ENCODE measurements around the gene FRMD3. TPM values are rescaled to one million over a fixed set of nuclear protein-coding genes. Genes with fewer than 3 reads are reported as not detected.

The FRMD3 gene
- total RNA-seq, 1 experiment from 2014 or later, result 0.55 TPM

DNA sequence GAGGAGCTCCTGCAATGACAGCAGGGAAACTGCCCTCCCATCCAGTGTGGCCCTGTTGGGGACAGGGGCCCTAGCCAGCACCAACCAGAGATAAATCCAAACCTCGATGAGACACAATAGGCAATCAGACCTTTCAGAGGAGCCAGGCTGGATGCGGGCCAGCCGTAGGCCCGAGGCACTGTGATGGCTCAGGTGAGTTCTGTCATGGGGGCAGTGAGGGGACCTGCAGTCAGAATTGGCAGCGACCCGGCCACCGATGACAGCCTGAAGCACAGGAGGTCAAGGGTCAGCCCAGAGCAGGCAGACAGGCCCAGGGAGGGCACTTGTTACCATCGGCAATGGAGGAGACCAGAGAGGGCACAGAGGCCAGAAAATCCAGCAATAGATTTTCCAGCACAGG, 90.8 kb downstream of the FRMD3 start:
- Histone ChIP-seq H3K79me2 (ENCODE audit: insufficient read depth, low read length) (no peaks in the 10 kb centered on the region), H3K23ac (ENCODE audit: insufficient read length, low read depth, low read length) (no peak overlapping the region), H2BK15ac (ENCODE audit: low read depth, low read length) (no peak overlapping the region), H2BK20ac (ENCODE audit: low read depth, low read length, poor library complexity, severe bottlenecking) (no peak overlapping the region), H4K5ac (ENCODE audit: insufficient read length, low read depth, low read length) (no peak overlapping the region), H3K23me2 (ENCODE audit: insufficient read length, low read depth, low read length, poor library complexity, severe bottlenecking) (no peaks in the 10 kb centered on the region), H3K14ac (ENCODE audit: insufficient read depth, low read length) (no peak overlapping the region), H3K4me1 (ENCODE audit: insufficient read depth, low read length) (no peaks in the 10 kb centered on the region), H3K79me1 (ENCODE audit: insufficient read depth, low read depth, low read length, poor library complexity, severe bottlenecking) (no peaks in the 10 kb centered on the region), H4K20me1 (ENCODE audit: control insufficient read depth, insufficient read depth, insufficient read length) (no peaks in the 10 kb centered on the region), H2BK5ac (ENCODE audit: insufficient read length, low read length) (no peak overlapping the region), H3T11ph (ENCODE audit: low read length) (no peak overlapping the region), H3K4ac (ENCODE audit: low read depth, low read length) (no peak overlapping the region), H3K18ac (ENCODE audit: insufficient read length, low read depth, low read length) (no peak overlapping the region), H3K9me3 (ENCODE audit: control insufficient read depth, low read depth, low read length) (no peaks in the 10 kb centered on the region), H4K8ac (replicated peaks; ENCODE audit: insufficient read length, low read depth, low read length) (no peak overlapping the region), H2AK5ac (ENCODE audit: insufficient read length, low read length) (no peak overlapping the region), H3K27me3 (ENCODE audit: insufficient read depth, low read length) (no peaks in the 10 kb centered on the region), H2AFZ (ENCODE audit: low read length) (no peak overlapping the region), H3K27ac (ENCODE audit: insufficient read length, low read depth, low read length) (no peak overlapping the region), H2BK12ac (ENCODE audit: insufficient read length, low read depth, low read length) (no peak overlapping the region), H3K4me2 (ENCODE audit: insufficient read depth, insufficient read length, low read length) (no peak overlapping the region), H3K9ac (ENCODE audit: extremely low read depth, insufficient read length, low read length) (no peak overlapping the region), H2BK120ac (ENCODE audit: low read depth, low read length, poor library complexity, severe bottlenecking) (no peak overlapping the region), H3K56ac (ENCODE audit: insufficient read length, low read depth, low read length) (no peak overlapping the region), H4K91ac (ENCODE audit: insufficient read length, low read depth, low read length) (no peak overlapping the region)
- no CpG with 5 or more reads among the region's 8 CpGs for WGBS (ENCODE audit: extremely low coverage, insufficient read length, low lambda C conversion rate)
- Mint-ChIP-seq H3K9me3 (no peaks in the 10 kb centered on the region), H3K36me3 (ENCODE audit: insufficient read depth in 1 of 3, low read depth in 3 of 3) (no peaks in the 10 kb centered on the region), H3K27me3 (ENCODE audit: low read depth) (no peaks in the 10 kb centered on the region), H3K4me1 (no peaks in the 10 kb centered on the region), H3K27ac (no peak overlapping the region), H3K4me3 (no peak overlapping the region)
- TF ChIP-seq, protein P1, sequence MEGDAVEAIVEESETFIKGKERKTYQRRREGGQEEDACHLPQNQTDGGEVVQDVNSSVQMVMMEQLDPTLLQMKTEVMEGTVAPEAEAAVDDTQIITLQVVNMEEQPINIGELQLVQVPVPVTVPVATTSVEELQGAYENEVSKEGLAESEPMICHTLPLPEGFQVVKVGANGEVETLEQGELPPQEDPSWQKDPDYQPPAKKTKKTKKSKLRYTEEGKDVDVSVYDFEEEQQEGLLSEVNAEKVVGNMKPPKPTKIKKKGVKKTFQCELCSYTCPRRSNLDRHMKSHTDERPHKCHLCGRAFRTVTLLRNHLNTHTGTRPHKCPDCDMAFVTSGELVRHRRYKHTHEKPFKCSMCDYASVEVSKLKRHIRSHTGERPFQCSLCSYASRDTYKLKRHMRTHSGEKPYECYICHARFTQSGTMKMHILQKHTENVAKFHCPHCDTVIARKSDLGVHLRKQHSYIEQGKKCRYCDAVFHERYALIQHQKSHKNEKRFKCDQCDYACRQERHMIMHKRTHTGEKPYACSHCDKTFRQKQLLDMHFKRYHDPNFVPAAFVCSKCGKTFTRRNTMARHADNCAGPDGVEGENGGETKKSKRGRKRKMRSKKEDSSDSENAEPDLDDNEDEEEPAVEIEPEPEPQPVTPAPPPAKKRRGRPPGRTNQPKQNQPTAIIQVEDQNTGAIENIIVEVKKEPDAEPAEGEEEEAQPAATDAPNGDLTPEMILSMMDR (conservative IDR thresholded peaks at IDR 0.05), result no peak
- no peak for DNase-seq

All from H9 (cell line).